ENCODE measurements around the gene ART5. TPM values are rescaled to one million over a fixed set of nuclear protein-coding genes. Genes with fewer than 3 reads are reported as not detected.
"Not testable (repeated sequence)": the region's sequence is repeated elsewhere in the genome, so short reads cannot be mapped to it uniquely, and the experiment has no call there.

ART5 gene
- total and polyA plus RNA-seq, 2 experiments from 2014 or later = 6.4 to 12.9 TPM

- no peaks in the 10 kb centered on the region for H3K4me1 ChIP-seq (ENCODE audit: insufficient read depth)
- ATAC-seq = peak; percentile 40; the same call in 2 of the 3 replicates
- no peak for TF ChIP-seq EZH2phosphoT487 (IDR thresholded peaks at IDR 0.05; ENCODE audit: unreplicated experiment)
- Mint-ChIP-seq H3K4me3 (no peak overlapping the region), H3K27me3 (ENCODE audit: insufficient read depth, low read depth, poor library complexity) (peaks cover 8% of the 10 kb centered on the region), H3K4me1 (no peaks in the 10 kb centered on the region), H3K36me3 (ENCODE audit: low read depth) (no peaks in the 10 kb centered on the region; the same call in 2 of the 3 replicates), H3K9me3 (peaks cover 10% of the 10 kb centered on the region; the same call in 2 of the 3 replicates), H3K27ac (no peak overlapping the region)
- H3K9me2 ChIP-seq (ENCODE audit: insufficient read depth) = no peaks in the 10 kb centered on the region; the same call in 1 of the 2 replicates
- no peak for DNase-seq (ENCODE audit: low spot score)
- no peaks in the 10 kb centered on the region for H3K36me3 ChIP-seq (ENCODE audit: insufficient read depth)
- H4K20me1 ChIP-seq (replicated peaks; ENCODE audit: insufficient read depth) = no peaks in the 10 kb centered on the region
- peak overlapping the region; percentile 38; the same call in 1 of the 2 replicates for H2AFZ ChIP-seq
- no peaks in the 10 kb centered on the region for H3K79me2 ChIP-seq (replicated peaks; ENCODE audit: insufficient read depth)
- H3K4me3 ChIP-seq = no peak overlapping the region
- H3K27ac ChIP-seq (ENCODE audit: low read depth) = no peak overlapping the region
- H3F3A ChIP-seq (replicated peaks; ENCODE audit: low read depth) = no peaks in the 10 kb centered on the region
- no peaks in the 10 kb centered on the region for H3K27me3 ChIP-seq (ENCODE audit: insufficient read depth)
- no peak overlapping the region for H3K4me2 ChIP-seq
These were observed 13.8 kb upstream of the ART5 start for GRCh38 chr11:3655547-3655946.

DNA sequence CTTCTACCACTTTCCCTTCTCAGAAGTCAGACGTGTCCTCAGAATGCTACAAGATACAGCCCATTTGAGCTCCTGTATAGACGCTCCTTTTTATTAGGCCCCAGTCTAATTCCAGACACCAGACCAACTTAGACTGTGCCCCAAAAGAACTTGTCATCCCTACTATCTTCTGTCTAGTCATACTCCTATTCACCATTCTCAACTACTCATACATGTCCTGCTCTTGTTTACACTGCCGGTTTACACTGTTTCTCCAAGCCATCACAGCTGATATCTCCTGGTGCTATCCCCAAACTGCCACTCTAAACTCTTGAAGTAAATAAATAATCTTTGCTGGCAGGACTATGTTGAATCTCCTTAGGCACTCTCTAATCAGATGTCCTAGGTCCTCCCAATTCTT is 10.7 kb upstream of the ART5 start:
- not testable (repeated sequence) for H3K4me3 Mint-ChIP-seq; H3K27ac Mint-ChIP-seq; H3K4me3 ChIP-seq; H3K27me3 ChIP-seq (ENCODE audit: insufficient read depth); H3K4me2 ChIP-seq; ATAC-seq; H3K79me2 ChIP-seq (replicated peaks; ENCODE audit: insufficient read depth); H3K36me3 ChIP-seq (ENCODE audit: insufficient read depth); H3K4me1 Mint-ChIP-seq; H3F3A ChIP-seq (replicated peaks; ENCODE audit: low read depth); DNase-seq (ENCODE audit: low spot score); H3K27me3 Mint-ChIP-seq (ENCODE audit: insufficient read depth, low read depth, poor library complexity); H3K9me2 ChIP-seq (ENCODE audit: insufficient read depth); H3K4me1 ChIP-seq (ENCODE audit: insufficient read depth); H2AFZ ChIP-seq; H4K20me1 ChIP-seq (replicated peaks; ENCODE audit: insufficient read depth); H3K27ac ChIP-seq (ENCODE audit: low read depth)
- H3K9me3 Mint-ChIP-seq = peaks cover 27% of the 10 kb centered on the region
- H3K36me3 Mint-ChIP-seq (ENCODE audit: low read depth) = peaks cover 17% of the 10 kb centered on the region

- not testable (repeated sequence) for H3K4me1 ChIP-seq (ENCODE audit: insufficient read depth); H3K4me1 Mint-ChIP-seq; H3K4me3 Mint-ChIP-seq; H4K20me1 ChIP-seq (replicated peaks; ENCODE audit: insufficient read depth); H3K27me3 ChIP-seq (ENCODE audit: insufficient read depth); H3K9me2 ChIP-seq (ENCODE audit: insufficient read depth); H2AFZ ChIP-seq; H3K27ac ChIP-seq (ENCODE audit: low read depth); H3F3A ChIP-seq (replicated peaks; ENCODE audit: low read depth); H3K79me2 ChIP-seq (replicated peaks; ENCODE audit: insufficient read depth); H3K4me2 ChIP-seq; DNase-seq (ENCODE audit: low spot score); H3K4me3 ChIP-seq; H3K27ac Mint-ChIP-seq; ATAC-seq; H3K36me3 ChIP-seq (ENCODE audit: insufficient read depth)
- Mint-ChIP-seq H3K36me3 (ENCODE audit: low read depth) (peaks cover 26% of the 10 kb centered on the region), H3K9me3 (peaks cover 40% of the 10 kb centered on the region), H3K27me3 (ENCODE audit: insufficient read depth, low read depth, poor library complexity) (peaks cover 12% of the 10 kb centered on the region)
These were observed 7.6 kb upstream of the ART5 start for GRCh38 chr11:3649374-3649773.

DNA sequence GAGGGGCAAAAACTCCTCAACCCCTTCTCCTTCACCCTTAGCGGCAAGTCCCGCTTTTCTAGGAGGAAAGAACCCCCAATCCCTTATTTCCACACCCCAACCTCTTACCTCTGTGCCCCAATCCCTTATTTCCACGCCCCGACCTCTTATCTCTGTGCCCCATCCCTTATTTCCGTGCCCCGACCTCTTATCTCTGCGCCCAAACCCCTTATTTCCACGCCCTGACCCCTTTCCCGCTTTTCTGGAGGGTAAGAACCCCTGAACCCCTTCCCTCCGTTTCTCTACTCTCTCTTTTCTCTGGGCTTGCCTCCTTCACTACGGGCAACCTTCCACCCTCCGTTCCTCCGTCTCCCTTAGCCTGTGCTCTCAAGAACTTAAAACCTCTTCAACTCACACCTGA is 7.1 kb upstream of the ART5 start:
- not testable (repeated sequence) for H3K27ac Mint-ChIP-seq; H3K4me3 ChIP-seq; H2AFZ ChIP-seq; ATAC-seq; H3K27me3 ChIP-seq (ENCODE audit: insufficient read depth); H3K4me3 Mint-ChIP-seq; H3K4me1 Mint-ChIP-seq; H3K9me2 ChIP-seq (ENCODE audit: insufficient read depth); DNase-seq (ENCODE audit: low spot score); H3K27ac ChIP-seq (ENCODE audit: low read depth); H3K4me2 ChIP-seq; H3F3A ChIP-seq (replicated peaks; ENCODE audit: low read depth); H3K36me3 ChIP-seq (ENCODE audit: insufficient read depth); H3K4me1 ChIP-seq (ENCODE audit: insufficient read depth); H3K79me2 ChIP-seq (replicated peaks; ENCODE audit: insufficient read depth); H4K20me1 ChIP-seq (replicated peaks; ENCODE audit: insufficient read depth)
- Mint-ChIP-seq H3K9me3 (peaks cover 42% of the 10 kb centered on the region), H3K27me3 (ENCODE audit: insufficient read depth, low read depth, poor library complexity) (peaks cover 12% of the 10 kb centered on the region), H3K36me3 (ENCODE audit: low read depth) (peaks cover 28% of the 10 kb centered on the region)

Measured in GM23338 (cell line).